Middle frontal gyrus (tissue), 1 donor: ENCODE results near the gene CCDC51.

Experiments used
- DNase-seq: peaks from one replicate; pipeline ENCODE4 v3.0.0-alpha.2; 2015; ENCODE audit warnings: low spot score; ENCODE audit errors: extremely low spot score

The CCDC51 gene

GRCh38 chr3:48422272-48422671 is 17.6 kb downstream of the CCDC51 start:
- no peak for DNase-seq

- DNase-seq = no peak
Observed at GRCh38 chr3:48420561-48420960, 19.4 kb downstream of the CCDC51 start.

- no peak for DNase-seq
Observed at GRCh38 chr3:48419597-48419996, 20.3 kb downstream of the CCDC51 start.

- DNase-seq = no peak
Observed at GRCh38 chr3:48419149-48419548, 20.8 kb downstream of the CCDC51 start.

GRCh38 chr3:48418651-48419050 is 21.3 kb downstream of the CCDC51 start:
- DNase-seq = no peak

GRCh38 chr3:48418140-48418539 is 21.8 kb downstream of the CCDC51 start:
- DNase-seq = no peak

- DNase-seq = no peak
Observed at GRCh38 chr3:48417529-48418108, 22.3 kb downstream of the CCDC51 start.

GRCh38 chr3:48416546-48416945 is 23.4 kb downstream of the CCDC51 start:
- DNase-seq = no peak

- no peak for DNase-seq
Observed at GRCh38 chr3:48416091-48416505, 23.8 kb downstream of the CCDC51 start.

GRCh38 chr3:48415251-48415953 is 24.5 kb downstream of the CCDC51 start:
- DNase-seq = no peak

- no peak for DNase-seq
Observed at GRCh38 chr3:48414376-48415250, 25.3 kb downstream of the CCDC51 start.

GRCh38 chr3:48413611-48414010 is 26.3 kb downstream of the CCDC51 start:
- DNase-seq = no peak

GRCh38 chr3:48413086-48413485 is 26.8 kb downstream of the CCDC51 start:
- no peak for DNase-seq

GRCh38 chr3:48412375-48413001 is 27.4 kb downstream of the CCDC51 start:
- no peak for DNase-seq

- DNase-seq = no peak
Observed at GRCh38 chr3:48411606-48412374, 28.1 kb downstream of the CCDC51 start.

- DNase-seq = no peak
Observed at GRCh38 chr3:48411041-48411588, 28.8 kb downstream of the CCDC51 start.

- no peak for DNase-seq
Observed at GRCh38 chr3:48410205-48411040, 29.5 kb downstream of the CCDC51 start.

- no peak for DNase-seq
Observed at GRCh38 chr3:48409291-48410201, 30.4 kb downstream of the CCDC51 start.

GRCh38 chr3:48408823-48409281 is 31.1 kb downstream of the CCDC51 start:
- no peak for DNase-seq
